Hepatocyte (in vitro differentiated cells): ENCODE results near the gene PAOX.

Source experiments
- CTCF ChIP-seq: fragments of 200-600 bp; sonication (generic); IDR thresholded peaks from 2 replicates; pipeline ENCODE4 v1.5.1; 2016; ENCODE audit warnings: antibody characterized with exemption, mild to moderate bottlenecking; ENCODE audit not compliant: poor library complexity
- EZH2 ChIP-seq: fragments of 200-600 bp; sonication (generic); IDR thresholded peaks from 2 replicates; pipeline ENCODE4 v1.6.1; 2016; ENCODE audit warnings: antibody characterized with exemption, mild to moderate bottlenecking, borderline replicate concordance
- EZH2phosphoT487 ChIP-seq: fragments of 200-600 bp; sonication (generic); IDR thresholded peaks from one replicate; pipeline ENCODE4 v1.6.1; 2018; ENCODE audit warnings: antibody characterized with exemption, mild to moderate bottlenecking, low read depth, moderate library complexity; ENCODE audit not compliant: unreplicated experiment, severe bottlenecking

GRCh38 chr10:133439517-133440461 lies 60.7 kb downstream of the PAOX start:
- no peak for TF ChIP-seq CTCF
- TF ChIP-seq EZH2: no peak
- no peak for TF ChIP-seq EZH2phosphoT487
